NOMO-1 treated with dmso at 0.1 percent for 144 hours (cell line): ENCODE measurements around the gene PDGFD.
"Not testable (repeated sequence)": the region's sequence is repeated elsewhere in the genome, so short reads cannot be mapped to it uniquely, and the experiment has no call there.

Experiments
- DNase-seq: peaks from one replicate; lab custom pipeline; 2025; ENCODE audit not compliant: unreplicated experiment; lab: John Stamatoyannopoulos, UW

Gene PDGFD

GRCh38 chr11:104057908-104058307, 106.0 kb downstream of the PDGFD start:
- no peak for DNase-seq

- DNase-seq = no peak
These were observed 108.4 kb downstream of the PDGFD start for GRCh38 chr11:104055596-104055995.

- DNase-seq = no peak
These were observed 108.9 kb downstream of the PDGFD start for GRCh38 chr11:104054911-104055529.

- no peak for DNase-seq
These were observed 110.0 kb downstream of the PDGFD start for GRCh38 chr11:104053743-104054478.

GRCh38 chr11:104051778-104052177, 112.2 kb downstream of the PDGFD start:
- no peak for DNase-seq

- no peak for DNase-seq
These were observed 114.8 kb downstream of the PDGFD start for GRCh38 chr11:104049116-104049515.

DNA sequence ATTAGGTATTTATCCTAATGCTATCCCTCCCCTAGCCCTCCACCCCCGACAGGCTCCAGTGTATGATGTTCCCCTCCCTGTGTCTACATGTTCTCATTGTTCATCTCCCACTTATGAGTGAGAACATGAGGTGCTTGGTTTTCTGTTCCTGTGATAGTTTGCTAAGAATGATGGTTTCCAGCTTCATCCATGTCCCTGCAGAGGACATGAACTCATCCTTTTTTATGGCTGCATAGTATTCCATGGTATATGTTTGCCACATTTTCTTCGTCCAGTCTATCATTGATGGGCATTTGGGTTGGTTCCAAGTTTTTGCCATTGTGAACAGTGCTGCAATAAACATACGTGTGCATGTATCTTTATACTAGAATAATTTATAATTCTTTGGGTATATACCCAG, 117.1 kb downstream of the PDGFD start:
- not testable (repeated sequence) for DNase-seq

DNA sequence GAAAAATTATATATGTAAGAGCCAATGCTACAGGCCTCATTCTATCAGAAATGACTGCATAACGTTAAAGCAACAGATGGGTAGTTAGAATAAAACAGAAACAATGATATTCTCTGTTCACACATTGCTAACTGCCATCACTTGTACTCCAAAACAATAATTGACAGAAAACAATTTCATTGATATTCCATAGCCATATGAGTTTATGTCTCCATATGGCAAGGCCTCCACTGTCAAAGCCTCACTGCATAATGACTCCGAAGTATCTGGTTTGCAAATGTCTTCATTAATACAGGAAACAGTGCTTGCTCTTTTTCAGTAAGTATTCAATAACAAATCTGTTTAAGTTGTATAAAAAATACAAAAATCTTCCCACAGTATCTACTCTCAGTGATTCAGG, 117.6 kb downstream of the PDGFD start:
- DNase-seq = no peak

- DNase-seq = no peak
These were observed 120.2 kb downstream of the PDGFD start for GRCh38 chr11:104043678-104044239.

DNA sequence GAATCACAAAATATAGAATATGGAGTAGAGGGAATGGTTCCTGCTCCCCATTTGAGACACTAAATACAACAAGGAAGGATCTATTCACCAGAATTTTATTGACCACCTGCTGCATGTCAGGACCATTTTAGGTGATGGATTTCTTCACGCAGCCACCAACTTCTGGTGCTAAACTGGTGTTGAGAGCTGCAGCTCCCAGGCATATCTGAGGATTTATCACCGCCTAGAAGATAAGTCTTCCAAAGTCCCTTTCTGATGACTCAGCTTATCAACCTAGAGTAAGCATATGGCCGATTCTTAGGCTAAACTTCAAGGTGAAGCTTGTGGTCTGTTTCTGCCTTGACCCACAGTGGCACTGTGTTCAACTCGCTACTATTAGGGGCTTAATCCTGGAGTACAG, 120.8 kb downstream of the PDGFD start:
- DNase-seq = no peak

GRCh38 chr11:104041792-104042191, 122.2 kb downstream of the PDGFD start:
- no peak for DNase-seq

DNA sequence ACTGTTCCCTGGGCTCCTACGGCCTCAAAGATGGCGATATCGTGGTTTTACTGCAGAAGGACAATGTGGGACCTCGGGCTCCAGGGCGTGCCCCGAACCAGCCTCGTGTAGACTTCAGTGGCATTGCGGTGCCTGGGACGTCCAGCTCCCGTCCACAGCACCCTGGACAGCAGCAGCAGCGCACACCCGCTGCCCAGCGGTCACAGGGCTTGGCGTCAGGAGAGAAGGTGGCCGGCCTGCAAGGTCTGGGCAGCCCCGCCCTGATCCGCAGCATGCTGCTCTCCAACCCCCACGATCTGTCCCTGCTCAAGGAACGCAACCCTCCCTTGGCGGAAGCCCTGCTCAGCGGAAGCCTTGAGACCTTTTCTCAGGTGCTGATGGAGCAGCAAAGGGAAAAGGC, 127.0 kb downstream of the PDGFD start:
- no peak for DNase-seq

GRCh38 chr11:104036588-104036987, 127.4 kb downstream of the PDGFD start, which contains the start of gene DDI1:
Gene DDI1 (plus strand): TSS chr11:104036640. CDS start chr11:104036823, 183 bp downstream.
- DNase-seq = no peak

DNA sequence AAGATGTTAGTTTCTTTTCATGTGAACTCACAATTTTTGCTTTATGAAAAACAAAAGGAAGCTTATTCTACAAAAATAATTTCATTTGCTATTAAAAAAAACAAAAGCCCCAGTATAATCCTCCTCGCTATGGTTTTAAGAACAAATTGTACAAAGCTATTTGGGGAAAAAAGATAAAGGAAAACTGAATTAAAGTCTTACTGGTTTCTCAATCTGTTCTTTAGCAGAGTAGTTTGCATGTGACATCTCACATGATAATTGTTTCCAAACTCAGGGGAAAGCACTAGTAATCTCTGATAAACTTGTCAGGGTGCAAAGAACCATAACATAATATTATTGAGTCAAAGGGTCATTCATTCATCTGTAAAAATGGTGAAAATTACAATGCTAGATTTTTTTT, 130.4 kb downstream of the PDGFD start:
- no peak for DNase-seq

GRCh38 chr11:104033134-104033533, 130.8 kb downstream of the PDGFD start:
- no peak for DNase-seq

DNA sequence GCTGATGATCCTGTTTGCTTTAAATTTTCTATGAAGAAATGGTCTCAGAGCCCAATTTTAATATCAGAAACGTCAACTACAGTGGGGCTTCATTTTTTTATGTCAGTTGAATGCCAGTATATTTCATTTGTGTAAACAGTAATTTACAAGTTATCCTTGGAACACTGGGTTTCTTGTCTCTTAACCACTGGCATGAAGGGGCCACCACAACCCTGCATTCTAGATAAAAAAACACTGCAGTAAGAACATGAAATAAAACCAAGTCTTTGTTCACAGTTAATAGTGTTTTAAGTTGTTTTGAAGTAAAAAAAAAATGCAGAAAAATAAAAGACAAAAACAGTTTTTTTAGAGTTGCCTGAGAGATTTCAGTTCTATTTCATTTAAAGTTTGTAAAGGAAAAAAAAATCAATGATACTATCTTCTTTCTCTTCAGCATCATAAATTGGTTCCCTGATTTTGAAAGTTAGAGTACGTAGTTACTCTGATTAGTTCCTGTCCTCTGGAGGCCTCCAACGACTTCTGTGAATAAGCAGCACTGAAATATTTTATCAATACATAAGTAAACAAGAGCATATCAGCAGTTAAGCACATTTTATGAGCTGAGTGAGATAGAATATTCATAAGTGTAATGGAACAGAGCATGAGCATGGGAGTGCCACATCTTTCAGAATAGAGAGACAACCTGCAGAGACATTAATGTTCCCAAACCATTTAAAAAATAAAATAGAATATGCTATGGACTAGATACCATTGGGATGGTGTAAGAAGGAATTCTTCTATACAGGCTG, 135.3 kb downstream of the PDGFD start:
- DNase-seq = no peak

DNA sequence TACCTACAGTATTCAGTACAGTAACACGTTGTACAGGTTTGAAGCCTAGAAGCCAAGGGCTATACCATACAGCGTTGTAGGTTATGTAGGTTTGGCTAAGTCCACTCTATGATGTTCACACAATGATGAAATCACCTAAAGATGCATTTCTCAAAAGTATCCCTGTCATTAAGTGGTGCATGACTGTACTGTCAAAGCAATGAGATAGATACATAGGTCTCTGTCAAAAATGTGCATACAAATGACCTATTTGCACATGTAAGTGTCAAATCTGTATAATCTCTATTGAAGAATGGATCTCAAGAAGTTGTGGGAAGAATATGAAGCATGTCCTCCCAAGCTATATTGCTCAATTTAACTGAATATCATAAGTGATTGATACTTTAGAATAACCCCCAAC, 139.4 kb downstream of the PDGFD start:
- no peak for DNase-seq

DNA sequence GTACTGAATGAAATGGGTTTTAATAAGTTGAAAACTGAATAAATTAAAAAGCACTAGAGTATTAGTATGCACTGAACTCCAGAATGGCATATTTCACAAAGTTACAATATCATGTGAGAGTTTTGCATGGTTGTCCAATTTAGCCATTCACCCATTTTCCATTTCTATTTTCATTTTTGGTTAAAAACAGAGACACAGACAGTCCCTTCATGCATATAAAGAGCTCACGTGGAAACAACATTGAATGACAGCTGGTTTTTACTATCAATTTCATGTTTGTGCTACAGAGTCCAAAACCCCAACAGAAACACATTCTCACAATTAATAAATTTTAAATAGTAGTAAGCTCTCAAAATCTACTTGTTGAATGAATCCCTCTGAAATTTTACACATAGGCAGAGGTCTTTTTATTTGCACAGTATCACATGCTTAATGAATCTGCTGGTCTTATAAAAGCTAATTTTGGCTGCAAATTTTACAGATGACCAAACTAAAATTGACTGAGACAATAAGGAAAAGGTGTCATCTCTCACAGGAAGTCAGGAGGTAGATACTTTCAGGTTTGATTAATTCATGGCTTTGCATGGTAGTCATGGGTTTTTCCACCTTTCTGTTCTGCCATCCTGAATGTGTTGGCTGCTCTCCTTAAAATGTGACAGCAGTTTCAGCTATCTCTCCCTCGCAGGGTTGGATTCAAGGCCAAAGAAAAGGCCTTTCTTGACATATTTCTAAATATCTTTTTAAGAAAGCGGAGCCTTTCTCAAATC, 148.1 kb downstream of the PDGFD start:
- DNase-seq = no peak

GRCh38 chr11:104011044-104011443, 152.9 kb downstream of the PDGFD start:
- DNase-seq = no peak

- no peak for DNase-seq
These were observed 154.2 kb downstream of the PDGFD start for GRCh38 chr11:104009744-104010143.
